ENCODE results near the gene PARP2.
"Not testable (repeated sequence)": the region's sequence is repeated elsewhere in the genome, so short reads cannot be mapped to it uniquely, and the experiment has no call there.

Gene PARP2

GRCh38 chr14:20343092-20343861, at the start of gene PARP2:
PARP2 (plus strand) TSS chr14:20343635; CDS start chr14:20343642, 7 bp downstream.
- peak; percentile 100 for DNase-seq

- DNase-seq: no peak
These were observed 48.8 kb upstream of the PARP2 start for GRCh38 chr14:20294636-20295035.

DNA sequence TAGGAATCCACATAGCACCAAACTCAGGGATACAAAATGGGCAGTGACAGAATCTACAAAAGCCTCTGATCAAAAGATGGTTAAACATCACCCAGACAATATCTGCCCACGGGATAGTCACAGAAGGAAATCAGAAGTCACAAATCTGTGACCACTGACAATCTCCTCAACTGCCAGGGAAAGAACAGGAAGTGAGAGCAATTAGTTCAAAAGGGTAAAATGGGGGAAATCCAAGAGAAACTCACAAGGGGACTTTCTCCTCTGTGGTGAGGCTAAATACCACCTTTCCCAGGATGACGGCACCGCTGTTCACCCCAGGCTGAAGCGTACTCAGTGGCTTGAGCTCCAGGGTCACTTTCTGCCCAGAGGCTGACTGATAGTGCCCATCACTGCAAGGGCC, 48.4 kb upstream of the PARP2 start:
- no peak for DNase-seq

DNA sequence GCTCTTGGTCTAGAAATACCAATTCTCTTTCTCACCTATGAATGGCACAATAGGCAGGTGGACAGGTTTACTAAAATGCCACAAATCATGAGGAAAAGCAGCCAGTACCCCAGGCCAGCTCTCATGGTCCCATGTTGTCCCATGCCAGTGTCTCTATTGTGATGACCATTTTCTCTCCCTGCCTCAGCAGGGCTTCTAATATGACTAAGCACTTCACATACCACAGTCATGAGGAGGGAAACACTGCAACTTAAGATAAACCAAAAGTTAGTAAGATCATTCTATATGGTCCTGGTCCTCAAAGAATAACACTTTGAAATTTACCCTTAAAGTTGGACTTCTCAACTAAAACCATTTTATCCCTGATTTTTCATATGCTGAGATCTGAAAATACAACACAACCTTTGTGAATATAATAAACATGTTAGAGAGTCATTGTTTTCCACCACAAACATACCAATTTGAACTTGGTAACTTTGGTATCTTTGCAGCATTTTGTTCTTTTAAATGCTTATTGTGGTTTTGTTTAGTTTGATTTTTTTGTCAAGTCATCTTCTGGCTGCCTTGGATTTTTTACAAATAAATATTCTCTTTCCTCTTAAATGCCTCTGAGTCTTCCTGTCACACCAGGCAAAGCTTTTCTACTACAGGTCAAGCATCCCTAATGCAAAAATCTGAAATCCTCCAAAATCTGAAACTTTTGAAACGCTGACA, 41.2 kb upstream of the PARP2 start:
- no peak for DNase-seq

- peak; percentile 82 for DNase-seq
These were observed 38.0 kb upstream of the PARP2 start, which contains the start of gene TTC5 for GRCh38 chr14:20305265-20306078. TTC5 (minus strand) TSS chr14:20305951; CDS start chr14:20305937, 14 bp downstream.

- no peak for DNase-seq
These were observed 37.4 kb upstream of the PARP2 start for GRCh38 chr14:20306079-20306423.

DNA sequence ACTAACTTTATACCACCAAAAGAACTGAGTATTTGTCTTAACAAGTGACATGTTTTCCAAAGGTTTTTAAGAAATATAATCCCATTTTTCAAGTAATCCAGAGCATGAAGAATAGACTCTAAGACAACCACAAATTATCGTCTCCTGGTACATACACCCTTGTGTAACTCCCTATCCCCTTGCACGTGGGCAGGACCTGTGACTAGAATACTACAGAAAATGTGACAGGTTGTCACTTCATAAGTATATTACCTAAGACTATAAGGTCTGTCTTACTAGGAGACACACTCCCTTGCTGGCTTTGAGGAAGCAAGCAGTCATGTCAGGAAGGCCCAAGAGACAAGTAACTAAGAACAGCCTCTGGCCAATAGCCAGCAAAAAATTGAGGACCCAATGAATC, 29.4 kb upstream of the PARP2 start:
- no peak for DNase-seq

GRCh38 chr14:20317720-20318119, 25.7 kb upstream of the PARP2 start:
- no peak for DNase-seq

DNA sequence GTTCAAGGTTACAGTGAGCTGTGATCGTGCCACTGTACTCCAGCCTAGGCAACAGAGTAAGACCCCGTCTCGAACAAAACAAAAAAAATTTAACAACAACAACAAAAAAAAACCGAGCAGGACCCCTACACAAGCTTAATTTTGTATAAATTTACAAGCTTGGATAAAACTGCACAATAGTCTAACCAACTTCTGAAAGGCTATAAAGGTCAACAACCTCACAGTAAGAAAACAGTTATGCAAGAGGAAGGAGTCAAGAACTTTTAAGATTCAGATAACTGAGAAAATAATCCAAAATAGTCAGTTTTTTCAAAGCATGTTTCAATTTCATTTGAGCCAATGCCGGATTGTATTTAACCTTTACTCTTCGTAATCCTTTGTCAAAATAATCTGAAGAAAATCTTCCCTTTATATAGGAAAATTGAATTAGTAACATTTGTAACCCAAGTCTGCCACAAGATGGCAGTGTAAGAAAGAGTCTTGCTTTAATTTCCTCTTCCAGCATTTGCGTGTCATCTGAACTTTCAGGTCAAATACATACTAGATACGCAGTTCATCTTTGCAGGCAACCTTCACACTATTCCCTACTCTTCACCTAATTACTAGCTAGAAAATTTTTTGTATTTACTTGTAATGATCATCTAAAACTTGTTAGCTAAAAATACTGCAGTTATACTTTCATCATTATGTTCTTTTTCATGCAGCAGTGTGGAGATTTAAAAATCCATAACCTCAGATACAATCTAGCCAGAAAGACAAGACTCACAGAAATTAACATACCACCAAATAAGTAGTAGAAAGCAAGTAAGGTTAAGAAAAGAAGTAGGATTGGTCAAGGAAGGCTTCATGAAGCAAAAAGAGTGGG, 16.2 kb upstream of the PARP2 start:
- DNase-seq: peak; percentile 75

GRCh38 chr14:20328705-20329104, 14.7 kb upstream of the PARP2 start:
- DNase-seq: no peak

DNA sequence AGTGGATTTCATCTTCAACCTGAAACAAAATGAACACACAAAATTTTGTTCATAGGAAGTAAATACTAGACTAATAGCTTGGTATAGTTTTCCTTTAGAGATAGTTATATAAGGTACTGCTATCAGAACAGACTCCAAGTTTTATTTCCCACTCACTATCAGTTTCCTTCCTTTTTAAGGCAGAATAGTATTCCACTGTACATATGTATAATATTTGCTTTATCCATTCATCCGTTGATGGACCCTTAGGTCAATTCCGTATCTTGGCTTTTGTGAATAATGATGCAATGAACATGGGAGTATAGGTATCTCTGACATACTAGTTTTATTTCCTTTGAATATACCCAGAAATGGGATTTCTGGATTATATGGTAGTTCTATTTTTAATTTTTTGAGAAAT, 14.1 kb upstream of the PARP2 start:
- DNase-seq: no peak

GRCh38 chr14:20331053-20331613, 12.3 kb upstream of the PARP2 start:
- no peak for DNase-seq

DNA sequence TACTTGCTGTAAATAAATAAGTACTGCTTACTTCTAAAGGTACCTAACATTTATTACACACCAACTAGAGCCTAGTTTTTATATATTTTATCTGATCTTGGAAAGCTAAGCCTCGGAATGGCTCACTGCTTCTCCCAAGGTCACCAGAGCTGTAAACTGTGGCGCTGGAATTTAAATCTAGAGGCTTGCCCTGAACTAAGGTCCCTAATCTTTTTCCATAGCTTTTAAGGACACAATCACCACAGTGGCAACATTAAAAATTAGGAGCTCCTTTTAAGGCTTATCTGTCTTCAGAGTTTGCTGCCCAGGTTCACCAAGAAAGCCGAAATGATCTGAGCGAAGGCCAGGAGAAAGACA, 11.0 kb upstream of the PARP2 start:
- DNase-seq: no peak

GRCh38 chr14:20332788-20333493, 10.5 kb upstream of the PARP2 start, which contains the start of gene CCNB1IP1:
CCNB1IP1 (minus strand) TSS chr14:20333279; CDS start chr14:20316523, 16,756 bp downstream.
- peak; percentile 90 for DNase-seq

DNA sequence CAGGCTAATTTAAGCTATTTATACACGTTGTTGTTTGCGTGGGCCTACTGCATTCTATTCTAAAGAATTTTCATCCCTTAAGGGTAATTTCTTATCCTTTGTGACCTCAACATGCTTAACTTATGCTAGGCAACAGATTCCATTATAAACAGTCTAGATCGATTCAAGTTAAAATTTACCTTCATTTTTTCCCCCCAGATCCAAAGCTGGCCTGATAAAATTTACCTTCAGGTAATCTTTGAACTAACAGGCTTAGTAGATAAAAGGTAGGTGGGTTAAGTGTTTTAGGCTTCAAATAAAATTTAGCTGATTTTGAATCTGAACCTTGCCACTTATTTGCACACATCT, 10.0 kb upstream of the PARP2 start:
- DNase-seq: no peak

DNA sequence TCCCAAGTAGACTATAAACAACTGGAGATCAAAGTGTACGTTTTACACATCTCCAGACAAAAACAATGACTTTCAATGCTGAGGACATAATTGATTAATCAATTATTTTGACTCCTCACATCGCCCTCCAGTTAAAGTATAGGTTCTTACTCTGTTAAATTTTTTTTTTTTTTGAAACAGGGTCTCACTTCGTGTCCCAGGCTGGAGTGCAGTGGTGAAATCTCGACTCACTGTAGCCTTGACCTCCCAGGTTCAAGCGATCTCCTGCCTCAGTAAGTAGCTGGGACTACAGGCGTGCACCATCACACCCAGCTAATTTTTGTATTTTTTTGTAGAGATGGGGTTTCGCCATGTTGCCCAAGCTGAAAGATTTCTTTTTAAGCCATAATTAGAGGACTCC, 9.4 kb upstream of the PARP2 start:
- no peak for DNase-seq

- DNase-seq: not testable (repeated sequence)
These were observed 2.4 kb upstream of the PARP2 start for GRCh38 chr14:20341032-20341431.

DNA sequence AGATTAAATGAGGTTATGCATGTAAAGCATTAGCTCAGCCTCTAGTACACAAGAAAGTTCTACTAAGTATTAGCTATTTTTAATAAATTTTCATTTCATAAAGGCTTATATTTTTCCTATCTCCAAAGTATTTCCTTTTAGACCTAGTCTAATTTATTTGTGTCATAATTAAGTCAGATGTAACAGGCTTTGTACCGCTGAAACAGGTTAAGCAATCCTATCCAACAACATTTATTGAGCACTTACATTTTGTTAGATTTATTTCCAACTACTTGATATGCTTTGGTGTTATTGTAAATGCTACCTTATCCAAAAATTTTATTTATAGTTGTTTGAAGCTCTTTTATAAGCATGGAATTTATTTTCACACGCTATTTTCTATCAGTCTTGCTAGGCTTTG, 1.8 kb upstream of the PARP2 start:
- DNase-seq: no peak

DNA sequence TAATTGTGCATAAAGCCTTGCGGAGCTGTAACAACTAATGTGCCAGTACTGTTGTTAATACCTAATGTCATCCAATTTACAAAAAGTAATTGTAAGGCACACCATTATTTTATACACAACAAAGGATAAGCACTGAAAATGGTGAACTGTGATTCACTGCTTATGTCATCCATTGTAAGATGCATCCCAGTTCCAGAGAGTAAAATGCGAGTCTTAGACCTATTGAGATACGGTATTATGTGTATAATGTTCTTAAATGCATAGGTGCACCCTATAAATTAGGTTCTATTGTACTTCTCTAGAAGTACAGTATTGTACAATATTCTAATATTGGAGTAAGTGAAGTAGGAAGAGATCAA, 406 bp downstream of the PARP2 start:
- no peak for DNase-seq

GRCh38 chr14:20345366-20345765, 1.9 kb downstream of the PARP2 start:
- DNase-seq: no peak

DNA sequence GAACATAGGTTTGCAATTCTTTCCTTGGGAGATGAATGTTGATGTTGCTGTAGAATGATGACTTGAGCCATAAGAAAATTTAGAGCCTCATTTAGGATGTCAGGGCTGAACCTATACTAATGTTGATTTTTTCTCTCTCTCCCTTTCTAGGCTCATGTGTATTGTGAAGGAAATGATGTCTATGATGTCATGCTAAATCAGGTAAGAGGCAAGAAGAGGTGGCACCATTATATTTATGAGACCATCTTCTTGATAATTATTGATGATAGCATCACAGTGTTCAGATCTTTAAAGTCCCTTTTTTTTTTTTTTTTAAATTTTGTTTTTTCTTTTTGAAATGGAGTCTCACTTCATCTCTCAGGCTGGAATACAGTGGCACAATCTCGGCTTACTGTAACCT, 3.3 kb downstream of the PARP2 start:
- DNase-seq: no peak

GRCh38 chr14:20347747-20348146, 4.3 kb downstream of the PARP2 start:
- no peak for DNase-seq
